ENCODE measurements around the gene C8G.

Gene C8G

GRCh38 chr9:136983167-136983566, 38.1 kb downstream of the C8G start:
- DNase-seq (ENCODE audit: low spot score), result no peak

- no peak for DNase-seq (ENCODE audit: low spot score)
Observed at GRCh38 chr9:136983656-136984314, 38.7 kb downstream of the C8G start.

GRCh38 chr9:136984464-136985026, 39.5 kb downstream of the C8G start:
- no peak for DNase-seq (ENCODE audit: low spot score)

- DNase-seq (ENCODE audit: low spot score), result no peak
Observed at GRCh38 chr9:136985027-136985602, 40.1 kb downstream of the C8G start.

GRCh38 chr9:136985853-136986252, 40.8 kb downstream of the C8G start:
- no peak for DNase-seq (ENCODE audit: low spot score)

GRCh38 chr9:136988872-136989271, 43.8 kb downstream of the C8G start:
- DNase-seq (ENCODE audit: low spot score), result no peak

GRCh38 chr9:136990242-136990911, 45.3 kb downstream of the C8G start:
- DNase-seq (ENCODE audit: low spot score), result no peak

GRCh38 chr9:136991993-136992818, 47.2 kb downstream of the C8G start, which contains the start of gene PAXX:
TSS of gene PAXX (plus strand) at chr9:136992422. CDS start at chr9:136992444, 22 bp downstream.
- peak; percentile 92 for DNase-seq (ENCODE audit: low spot score)

GRCh38 chr9:136992819-136993369, 47.9 kb downstream of the C8G start:
- DNase-seq (ENCODE audit: low spot score), result no peak

GRCh38 chr9:136994180-136994887, 49.3 kb downstream of the C8G start:
- DNase-seq (ENCODE audit: low spot score), result no peak

- no peak for DNase-seq (ENCODE audit: low spot score)
Observed at GRCh38 chr9:136994888-136995230, 49.8 kb downstream of the C8G start.

- DNase-seq (ENCODE audit: low spot score), result no peak
Observed at GRCh38 chr9:136995362-136995761, 50.3 kb downstream of the C8G start.

GRCh38 chr9:136995772-136996311, 50.8 kb downstream of the C8G start:
- DNase-seq (ENCODE audit: low spot score), result no peak
